Body of pancreas (tissue), 4 donors: Measurements from ENCODE around the gene AFF4. TPM values are rescaled to one million over a fixed set of nuclear protein-coding genes. Genes with fewer than 3 reads are reported as not detected.

ENCODE experiments used
- ATAC-seq: fragments of 150-250 bp; one replicate; pipeline ENCODE4 v1.9.1; 2016
- DNase-seq, 4 donors: peaks; one replicate each; pipeline ENCODE4 v3.0.0-alpha.2; 2019
- H3K27ac ChIP-seq, 4 donors: fragments of 200-600 bp; sonication (generic); 1 replicate in 3 of 4; 2 replicates in 1 of 4; pipeline versions ENCODE4 v1.5.1 to v1.6.1; 2016 to 2019; ENCODE audit warnings: mild to moderate bottlenecking in 1 of 4, mixed read lengths in 1 of 4, moderate library complexity in 1 of 4
- H3K27me3 ChIP-seq, 2 donors: fragments of 200-600 bp; sonication (generic); one replicate each; pipeline ENCODE4 v1.6.0; 2016; ENCODE audit warnings: mild to moderate bottlenecking in 1 of 2
- H3K36me3 ChIP-seq, 2 donors: fragments of 200-600 bp; sonication (generic); replicated peaks in 1 of 2; 2 replicates each; pipeline ENCODE4 v1.5.1; 2016; ENCODE audit warnings: low read depth in 2 of 2; ENCODE audit not compliant: insufficient read depth in 1 of 2
- H3K4me1 ChIP-seq: fragments of 200-600 bp; sonication (generic); one replicate; pipeline ENCODE4 v1.6.0; 2016
- H3K4me3 ChIP-seq, 2 donors: fragments of 200-600 bp; sonication (generic); 1 replicate in 1 of 2; 2 replicates in 1 of 2; pipeline ENCODE4 v1.5.1; 2016 to 2019
- H3K9me3 ChIP-seq, 3 donors: fragments of 200-600 bp; sonication (generic); 1 replicate in 2 of 3; 2 replicates in 1 of 3; pipeline ENCODE4 v1.5.1; 2016
- CTCF ChIP-seq, 7 experiments: fragments of 450-650 bp in 4 of 7; fragments of 200-600 bp in 3 of 7; sonication (generic) in 3 of 7; IDR thresholded peaks; one replicate each; pipeline ENCODE4 v1.5.1; 2016 to 2019; ENCODE audit warnings: antibody characterized with exemption in 7 of 7
- POLR2A ChIP-seq, 3 donors: fragments of 450-650 bp; IDR thresholded peaks; one replicate each; pipeline ENCODE4 v1.6.1; 2016; ENCODE audit warnings: antibody characterized with exemption in 3 of 3, mild to moderate bottlenecking in 2 of 3
- WGBS, 2 donors: methylation state at CpG; one replicate each; pipeline ENCODE4 v1.1.5; 2017; 5-methylcytosine and 5-hydroxymethylcytosine counted together
- intact Hi-C: fragments of 100-400 bp; cut with DNase I; formaldehyde crosslinking; loops from one replicate; pipeline ENCODE4 v1.15.1; 2023
- total RNA-seq, 2 donors: library from RNA; depleted of rRNA; stranded (reverse); fragments of >200 nt; gene quantifications; one replicate each; pipeline ENCODE4 v1.1.0, GENCODE V29; 2016

The AFF4 gene
- total RNA-seq, 2 donors from 2014 or later, result 31.4 to 32.3 TPM

GRCh38 chr5:132905938-132906337, 57.5 kb downstream of the AFF4 start:
- intact Hi-C loops, result no loop called here
- Histone ChIP-seq H3K27ac (peak overlapping the region in 1 of 4 donors; percentile 23), H3K27me3 (no peaks in the 10 kb centered on the region), H3K36me3 (peaks cover 0 to 7% of the 10 kb centered on the region in 2 donors), H3K4me1 (peaks cover 20% of the 10 kb centered on the region), H3K9me3 (no peaks in the 10 kb centered on the region), H3K4me3 (no peak overlapping the region)
- WGBS, 2 donors, result 26 to 37% methylated on average over 2 of the region's 2 CpGs
- peak in 2 of 7 experiments; percentile 11 to 26 for TF ChIP-seq CTCF (IDR thresholded peaks at IDR 0.05)
- no peak for TF ChIP-seq POLR2A (IDR thresholded peaks at IDR 0.05)
- DNase-seq (peak in 2 of 4 donors; percentile 19 to 23), ATAC-seq (peak; percentile 79)

- intact Hi-C loops, result no loop called here
- WGBS, 2 donors, result 96 to 100% methylated on average over 3 of the region's 3 CpGs
- Histone ChIP-seq H3K4me3 (no peak overlapping the region), H3K9me3 (no peaks in the 10 kb centered on the region), H3K27me3 (no peaks in the 10 kb centered on the region), H3K36me3 (peaks cover 6 to 17% of the 10 kb centered on the region in 2 donors), H3K27ac (no peak overlapping the region), H3K4me1 (peaks cover 10% of the 10 kb centered on the region)
- DNase-seq (no peak), ATAC-seq (no peak)
- TF ChIP-seq CTCF (IDR thresholded peaks at IDR 0.05), result no peak
These were observed 61.7 kb downstream of the AFF4 start for GRCh38 chr5:132901730-132902129.

- intact Hi-C loops, result no loop called here
- DNase-seq, result no peak
- Histone ChIP-seq H3K4me3 (no peak overlapping the region), H3K27ac (no peak overlapping the region), H3K4me1 (peaks cover 8% of the 10 kb centered on the region), H3K9me3 (no peaks in the 10 kb centered on the region), H3K27me3 (no peaks in the 10 kb centered on the region), H3K36me3 (peaks cover 12 to 21% of the 10 kb centered on the region in 2 donors)
- WGBS, 2 donors, result 78 to 88% methylated on average over 4 of the region's 4 CpGs
- no peak for ATAC-seq
- TF ChIP-seq CTCF (IDR thresholded peaks at IDR 0.05) (no peak), POLR2A (IDR thresholded peaks at IDR 0.05) (no peak)
These were observed 62.4 kb downstream of the AFF4 start for GRCh38 chr5:132901036-132901435.

- Histone ChIP-seq H3K4me3 (no peak overlapping the region), H3K36me3 (peaks cover 14 to 35% of the 10 kb centered on the region in 2 donors), H3K9me3 (no peaks in the 10 kb centered on the region), H3K27me3 (no peaks in the 10 kb centered on the region), H3K4me1 (no peaks in the 10 kb centered on the region), H3K27ac (no peak overlapping the region)
- 75 to 81% methylated on average over 3 of the region's 3 CpGs for whole genome bisulfite sequencing, 2 donors
- intact Hi-C loops, result no loop called here
- ATAC-seq (no peak), DNase-seq (no peak)
- TF ChIP-seq POLR2A (IDR thresholded peaks at IDR 0.05) (no peak), CTCF (IDR thresholded peaks at IDR 0.05) (no peak)
These were observed 65.3 kb downstream of the AFF4 start for GRCh38 chr5:132898094-132898493.

GRCh38 chr5:132896685-132897084, 66.7 kb downstream of the AFF4 start:
- intact Hi-C loops, result no loop called here
- DNase-seq (no peak), ATAC-seq (no peak)
- H3K36me3 ChIP-seq, result peaks cover 17 to 38% of the 10 kb centered on the region in 2 donors
- no peaks in the 10 kb centered on the region for H3K27me3 ChIP-seq
- H3K27ac ChIP-seq, result no peak overlapping the region
- H3K4me1 ChIP-seq, result no peaks in the 10 kb centered on the region
- no peaks in the 10 kb centered on the region for H3K9me3 ChIP-seq
- WGBS, 2 donors, result 88 to 91% methylated on average over 7 of the region's 7 CpGs
- TF ChIP-seq POLR2A (IDR thresholded peaks at IDR 0.05) (no peak), CTCF (IDR thresholded peaks at IDR 0.05) (no peak)
- no peak overlapping the region for H3K4me3 ChIP-seq
